Measurements from ENCODE around the gene ST8SIA1.

Gene ST8SIA1

GRCh38 chr12:22282283-22282682 lies 52.2 kb downstream of the ST8SIA1 start:
- Histone ChIP-seq H3K4me1 (ENCODE audit: low read depth, poor library complexity, severe bottlenecking) (no peaks in the 10 kb centered on the region), H3K4me3 (IDR thresholded peaks at IDR 0.05; ENCODE audit: insufficient read depth, low read depth, low read length) (no peak overlapping the region), H3K27ac (no peak overlapping the region), H3K4me2 (no peak overlapping the region), H2AFZ (ENCODE audit: low read depth) (no peak overlapping the region), H3K79me2 (ENCODE audit: insufficient read depth, low read depth) (no peaks in the 10 kb centered on the region), H4K20me1 (ENCODE audit: insufficient read depth) (no peaks in the 10 kb centered on the region), H3K27me3 (ENCODE audit: insufficient read depth, low read depth) (no peaks in the 10 kb centered on the region), H3K9ac (no peak overlapping the region), H3K36me3 (ENCODE audit: insufficient read depth) (no peaks in the 10 kb centered on the region)
- TF ChIP-seq, protein P1, sequence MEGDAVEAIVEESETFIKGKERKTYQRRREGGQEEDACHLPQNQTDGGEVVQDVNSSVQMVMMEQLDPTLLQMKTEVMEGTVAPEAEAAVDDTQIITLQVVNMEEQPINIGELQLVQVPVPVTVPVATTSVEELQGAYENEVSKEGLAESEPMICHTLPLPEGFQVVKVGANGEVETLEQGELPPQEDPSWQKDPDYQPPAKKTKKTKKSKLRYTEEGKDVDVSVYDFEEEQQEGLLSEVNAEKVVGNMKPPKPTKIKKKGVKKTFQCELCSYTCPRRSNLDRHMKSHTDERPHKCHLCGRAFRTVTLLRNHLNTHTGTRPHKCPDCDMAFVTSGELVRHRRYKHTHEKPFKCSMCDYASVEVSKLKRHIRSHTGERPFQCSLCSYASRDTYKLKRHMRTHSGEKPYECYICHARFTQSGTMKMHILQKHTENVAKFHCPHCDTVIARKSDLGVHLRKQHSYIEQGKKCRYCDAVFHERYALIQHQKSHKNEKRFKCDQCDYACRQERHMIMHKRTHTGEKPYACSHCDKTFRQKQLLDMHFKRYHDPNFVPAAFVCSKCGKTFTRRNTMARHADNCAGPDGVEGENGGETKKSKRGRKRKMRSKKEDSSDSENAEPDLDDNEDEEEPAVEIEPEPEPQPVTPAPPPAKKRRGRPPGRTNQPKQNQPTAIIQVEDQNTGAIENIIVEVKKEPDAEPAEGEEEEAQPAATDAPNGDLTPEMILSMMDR (conservative IDR thresholded peaks at IDR 0.05; ENCODE audit: low read depth, low read length), result no peak

DNA sequence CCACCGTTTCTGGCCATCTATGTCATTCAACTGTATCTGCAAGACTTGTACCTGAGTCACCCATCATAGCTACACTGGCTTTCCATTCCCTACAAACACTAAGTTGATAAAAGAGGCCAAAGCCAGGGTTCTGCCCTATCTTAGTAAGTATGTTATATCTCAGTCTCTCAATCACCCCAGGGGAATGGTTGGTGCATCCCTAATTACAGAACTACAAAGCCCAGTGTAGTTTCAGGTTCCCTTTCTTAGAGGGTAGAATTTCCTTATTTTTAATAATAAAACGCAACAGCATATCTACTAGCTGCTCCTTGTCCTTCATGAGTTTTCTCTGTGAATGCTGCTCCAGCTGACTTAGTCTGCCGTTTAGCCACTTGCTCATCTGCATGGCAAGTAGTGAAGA lies 57.6 kb downstream of the ST8SIA1 start:
- Histone ChIP-seq H3K27me3 (ENCODE audit: insufficient read depth, low read depth) (no peaks in the 10 kb centered on the region), H3K4me1 (ENCODE audit: low read depth, poor library complexity, severe bottlenecking) (no peaks in the 10 kb centered on the region), H3K4me3 (IDR thresholded peaks at IDR 0.05; ENCODE audit: insufficient read depth, low read depth, low read length) (no peak overlapping the region), H3K9ac (no peak overlapping the region), H3K27ac (no peak overlapping the region), H3K36me3 (ENCODE audit: insufficient read depth) (no peaks in the 10 kb centered on the region), H4K20me1 (ENCODE audit: insufficient read depth) (no peaks in the 10 kb centered on the region), H2AFZ (ENCODE audit: low read depth) (no peak overlapping the region), H3K79me2 (ENCODE audit: insufficient read depth, low read depth) (no peaks in the 10 kb centered on the region), H3K4me2 (no peak overlapping the region)
- TF ChIP-seq, protein P1 (conservative IDR thresholded peaks at IDR 0.05; ENCODE audit: low read depth, low read length), result no peak

DNA sequence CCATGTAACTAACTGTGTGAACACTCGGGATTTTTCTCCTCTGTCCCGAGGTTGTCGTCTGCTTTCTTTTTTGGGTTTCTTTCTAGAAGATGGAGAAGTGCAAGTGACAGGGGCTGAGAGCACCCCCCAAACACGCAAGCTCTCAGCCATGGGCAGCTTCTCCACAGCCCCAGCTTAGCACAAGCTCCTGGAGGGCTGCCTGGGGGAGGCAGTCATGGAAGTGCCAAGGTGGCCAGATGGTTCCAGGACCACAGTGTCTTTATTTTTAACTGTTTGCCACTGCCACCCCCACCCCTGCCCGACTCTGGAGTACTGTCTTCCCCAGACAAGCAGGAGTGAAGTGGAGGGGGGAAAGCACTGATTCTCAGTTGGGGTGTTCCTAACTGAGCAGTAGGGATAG lies 58.2 kb downstream of the ST8SIA1 start:
- TF ChIP-seq, protein P1 (conservative IDR thresholded peaks at IDR 0.05; ENCODE audit: low read depth, low read length), result no peak
- H4K20me1 ChIP-seq (ENCODE audit: insufficient read depth), result no peaks in the 10 kb centered on the region
- no peaks in the 10 kb centered on the region for H3K4me1 ChIP-seq (ENCODE audit: low read depth, poor library complexity, severe bottlenecking)
- no peak overlapping the region for H3K27ac ChIP-seq
- no peak overlapping the region for H3K4me2 ChIP-seq
- no peak overlapping the region for H3K4me3 ChIP-seq (IDR thresholded peaks at IDR 0.05; ENCODE audit: insufficient read depth, low read depth, low read length)
- no peaks in the 10 kb centered on the region for H3K27me3 ChIP-seq (ENCODE audit: insufficient read depth, low read depth)
- H3K9ac ChIP-seq, result no peak overlapping the region
- H3K79me2 ChIP-seq (ENCODE audit: insufficient read depth, low read depth), result no peaks in the 10 kb centered on the region
- H2AFZ ChIP-seq (ENCODE audit: low read depth), result no peak overlapping the region
- H3K36me3 ChIP-seq (ENCODE audit: insufficient read depth), result no peaks in the 10 kb centered on the region

GRCh38 chr12:22275843-22276242 lies 58.7 kb downstream of the ST8SIA1 start:
- no peak overlapping the region for H3K27ac ChIP-seq
- no peaks in the 10 kb centered on the region for H3K27me3 ChIP-seq (ENCODE audit: insufficient read depth, low read depth)
- H3K79me2 ChIP-seq (ENCODE audit: insufficient read depth, low read depth), result no peaks in the 10 kb centered on the region
- no peaks in the 10 kb centered on the region for H4K20me1 ChIP-seq (ENCODE audit: insufficient read depth)
- no peak overlapping the region for H3K4me2 ChIP-seq
- no peaks in the 10 kb centered on the region for H3K4me1 ChIP-seq (ENCODE audit: low read depth, poor library complexity, severe bottlenecking)
- H3K4me3 ChIP-seq (IDR thresholded peaks at IDR 0.05; ENCODE audit: insufficient read depth, low read depth, low read length), result no peak overlapping the region
- H2AFZ ChIP-seq (ENCODE audit: low read depth), result no peak overlapping the region
- TF ChIP-seq, protein P1 (conservative IDR thresholded peaks at IDR 0.05; ENCODE audit: low read depth, low read length), result no peak
- no peaks in the 10 kb centered on the region for H3K36me3 ChIP-seq (ENCODE audit: insufficient read depth)
- no peak overlapping the region for H3K9ac ChIP-seq
